GM12865 (cell line): ENCODE data around the gene IZUMO4.
"Not testable (repeated sequence)": the region's sequence is repeated elsewhere in the genome, so short reads cannot be mapped to it uniquely, and the experiment has no call there.

Experiments
- DNase-seq: peaks from one replicate; pipeline ENCODE4 v3.0.0; 2010; ENCODE audit warnings: low read depth
- H3K4me3 ChIP-seq: 2 replicates; pipeline ENCODE4 v1.5.1; 2011; ENCODE audit warnings: mild to moderate bottlenecking, low read depth, low read length, control low read depth
- TF ChIP-seq, protein P1 (sequence below): IDR thresholded peaks from 2 replicates; pipeline ENCODE4 v1.5.1; 2011; ENCODE audit warnings: low read length, control low read depth, low read depth, inconsistent platforms; ENCODE audit not compliant: insufficient read depth; ENCODE audit errors: missing control alignments

Gene IZUMO4

DNA sequence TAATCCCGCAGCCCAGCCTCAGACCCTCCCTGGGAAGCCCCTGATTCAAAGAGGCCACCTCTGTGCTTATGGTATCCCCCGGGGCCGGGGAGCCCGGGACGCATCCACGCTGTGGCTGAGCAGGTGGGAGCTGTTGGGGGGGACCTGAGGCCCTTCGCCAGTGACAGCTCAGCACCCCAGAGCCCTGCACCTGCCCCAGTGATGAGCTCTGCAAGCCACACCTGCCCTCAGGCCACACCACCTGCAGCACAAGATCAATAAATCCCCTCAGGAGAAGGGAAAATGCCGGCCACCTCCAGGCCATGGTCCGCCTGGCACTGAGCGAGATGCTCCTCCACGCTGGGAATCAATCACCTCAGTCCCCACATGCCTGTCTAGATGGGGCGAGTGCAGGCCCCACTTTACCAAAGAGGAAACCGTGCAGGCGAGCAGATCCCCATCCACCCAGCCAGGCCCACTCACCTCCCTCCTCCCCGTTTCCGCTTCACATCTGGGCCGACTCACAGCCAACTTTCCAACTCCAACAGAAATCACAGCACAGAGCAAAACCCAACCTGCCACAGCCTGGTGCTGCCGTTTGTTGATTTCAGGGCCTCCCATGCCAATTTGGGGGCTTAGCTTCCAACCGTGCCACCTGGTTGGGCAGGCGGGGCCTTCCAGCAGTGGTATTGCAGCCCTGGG, 13.4 kb upstream of the IZUMO4 start:
- TF ChIP-seq, protein P1, sequence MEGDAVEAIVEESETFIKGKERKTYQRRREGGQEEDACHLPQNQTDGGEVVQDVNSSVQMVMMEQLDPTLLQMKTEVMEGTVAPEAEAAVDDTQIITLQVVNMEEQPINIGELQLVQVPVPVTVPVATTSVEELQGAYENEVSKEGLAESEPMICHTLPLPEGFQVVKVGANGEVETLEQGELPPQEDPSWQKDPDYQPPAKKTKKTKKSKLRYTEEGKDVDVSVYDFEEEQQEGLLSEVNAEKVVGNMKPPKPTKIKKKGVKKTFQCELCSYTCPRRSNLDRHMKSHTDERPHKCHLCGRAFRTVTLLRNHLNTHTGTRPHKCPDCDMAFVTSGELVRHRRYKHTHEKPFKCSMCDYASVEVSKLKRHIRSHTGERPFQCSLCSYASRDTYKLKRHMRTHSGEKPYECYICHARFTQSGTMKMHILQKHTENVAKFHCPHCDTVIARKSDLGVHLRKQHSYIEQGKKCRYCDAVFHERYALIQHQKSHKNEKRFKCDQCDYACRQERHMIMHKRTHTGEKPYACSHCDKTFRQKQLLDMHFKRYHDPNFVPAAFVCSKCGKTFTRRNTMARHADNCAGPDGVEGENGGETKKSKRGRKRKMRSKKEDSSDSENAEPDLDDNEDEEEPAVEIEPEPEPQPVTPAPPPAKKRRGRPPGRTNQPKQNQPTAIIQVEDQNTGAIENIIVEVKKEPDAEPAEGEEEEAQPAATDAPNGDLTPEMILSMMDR: no peak
- DNase-seq: peak; percentile 83
- H3K4me3 ChIP-seq: peak overlapping the region; percentile 97

DNA sequence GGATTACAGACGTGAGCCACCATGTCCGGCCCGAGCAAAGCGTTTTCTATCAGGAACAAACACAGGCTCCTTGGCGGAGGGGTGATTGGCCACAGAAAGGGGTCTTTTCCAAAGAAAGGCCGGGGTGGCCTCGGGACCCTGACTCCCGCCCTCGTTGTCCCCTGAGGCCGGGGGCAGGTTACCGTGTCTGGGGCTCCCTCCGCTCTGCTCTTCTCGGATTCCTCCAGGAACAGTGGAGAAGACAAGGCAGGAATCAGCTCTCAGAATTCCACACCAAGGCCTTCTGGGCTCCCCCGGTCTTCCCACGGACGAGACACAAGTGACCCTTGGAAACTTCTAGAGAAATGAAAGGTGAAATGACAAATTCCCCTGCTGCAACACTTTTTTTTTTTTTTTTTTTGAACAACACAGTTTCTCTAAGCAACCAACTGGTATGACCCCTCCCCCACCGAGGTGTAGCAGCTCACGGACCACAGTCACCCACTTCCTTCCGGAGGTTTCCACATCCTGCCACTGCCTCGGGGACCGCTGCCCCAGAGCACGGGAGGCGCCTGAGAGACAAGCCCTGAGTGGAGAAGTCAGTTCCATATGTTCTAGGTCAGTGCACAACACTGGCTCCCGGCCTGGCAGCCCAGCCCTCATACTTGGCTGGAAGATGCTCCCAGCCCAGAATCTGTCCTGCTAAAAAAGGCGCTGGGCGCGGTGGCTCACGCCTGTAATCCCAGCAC, 11.6 kb upstream of the IZUMO4 start:
- peak overlapping the region; percentile 97 for H3K4me3 ChIP-seq
- peak; percentile 99 for DNase-seq
- TF ChIP-seq, protein P1: no peak

DNA sequence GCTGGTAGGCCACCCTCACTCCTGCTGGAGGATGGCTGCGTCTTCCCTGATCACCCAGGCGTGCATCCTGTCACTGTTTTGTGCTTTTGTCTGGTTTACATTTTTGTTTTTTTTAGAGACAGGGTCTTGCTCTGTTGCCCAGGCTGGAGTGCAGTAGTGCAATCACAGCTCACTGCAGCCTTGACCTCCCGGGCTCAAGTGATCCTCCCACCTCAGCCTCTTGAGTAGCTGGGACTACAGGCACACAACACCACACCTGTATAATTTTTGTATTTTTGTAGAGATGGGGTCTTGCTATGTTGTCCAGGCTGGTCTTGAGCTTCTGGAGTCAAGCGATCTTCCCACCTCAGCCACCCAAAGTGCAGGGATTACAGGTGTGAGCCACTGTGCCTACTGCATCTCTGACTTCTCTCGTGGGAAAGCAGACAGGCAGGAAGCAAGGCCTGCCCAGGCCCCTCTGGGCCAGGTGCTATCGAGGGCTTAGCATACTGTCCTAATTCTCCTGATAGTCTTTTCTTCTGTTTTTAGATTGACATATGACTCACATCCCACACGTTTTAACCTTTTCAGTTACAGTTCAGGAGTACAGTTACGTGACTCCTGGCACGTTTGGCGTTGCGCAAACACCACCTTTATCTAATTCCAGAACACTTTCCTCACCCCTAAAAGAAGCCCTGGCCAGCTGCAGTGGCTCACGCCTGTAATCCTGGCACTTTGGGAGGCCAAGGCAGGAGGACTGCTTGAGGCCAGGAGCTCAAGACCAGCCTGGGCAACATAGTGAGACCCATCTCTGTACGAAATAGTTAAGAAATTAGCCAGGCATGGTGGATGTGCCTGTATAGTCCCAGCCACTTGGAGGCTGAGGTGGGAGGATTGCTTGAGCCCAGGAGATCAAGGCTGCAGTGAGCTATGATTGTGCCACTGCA, 9.8 kb upstream of the IZUMO4 start:
- peak overlapping the region; percentile 97 for H3K4me3 ChIP-seq
- DNase-seq: peak; percentile 86

DNA sequence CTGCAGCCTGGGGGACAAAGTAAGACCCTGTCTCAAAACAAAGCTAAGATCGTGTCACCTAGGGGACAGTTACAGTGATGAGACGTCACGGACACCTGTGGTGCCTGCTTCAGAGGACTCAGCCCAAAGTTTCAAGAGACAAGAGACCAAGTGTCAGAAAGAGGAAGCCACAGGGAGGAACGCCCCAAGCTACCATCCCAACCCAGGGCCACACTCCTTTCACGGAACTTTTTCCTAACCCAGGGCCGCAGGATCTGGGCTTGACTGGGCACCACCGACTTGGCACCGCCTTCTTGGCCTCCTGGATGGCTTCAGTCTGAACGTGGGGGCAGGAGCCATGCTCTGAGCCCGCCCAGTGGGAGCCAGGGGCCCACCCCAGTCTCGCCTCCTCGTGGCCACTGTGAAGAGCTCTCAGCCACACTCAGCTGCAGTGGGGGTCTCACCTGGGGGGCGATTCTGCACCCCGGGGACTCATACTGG, 9.1 kb upstream of the IZUMO4 start:
- DNase-seq: peak; percentile 86
- H3K4me3 ChIP-seq: peak overlapping the region; percentile 97
- TF ChIP-seq, protein P1: peak; percentile 40

DNA sequence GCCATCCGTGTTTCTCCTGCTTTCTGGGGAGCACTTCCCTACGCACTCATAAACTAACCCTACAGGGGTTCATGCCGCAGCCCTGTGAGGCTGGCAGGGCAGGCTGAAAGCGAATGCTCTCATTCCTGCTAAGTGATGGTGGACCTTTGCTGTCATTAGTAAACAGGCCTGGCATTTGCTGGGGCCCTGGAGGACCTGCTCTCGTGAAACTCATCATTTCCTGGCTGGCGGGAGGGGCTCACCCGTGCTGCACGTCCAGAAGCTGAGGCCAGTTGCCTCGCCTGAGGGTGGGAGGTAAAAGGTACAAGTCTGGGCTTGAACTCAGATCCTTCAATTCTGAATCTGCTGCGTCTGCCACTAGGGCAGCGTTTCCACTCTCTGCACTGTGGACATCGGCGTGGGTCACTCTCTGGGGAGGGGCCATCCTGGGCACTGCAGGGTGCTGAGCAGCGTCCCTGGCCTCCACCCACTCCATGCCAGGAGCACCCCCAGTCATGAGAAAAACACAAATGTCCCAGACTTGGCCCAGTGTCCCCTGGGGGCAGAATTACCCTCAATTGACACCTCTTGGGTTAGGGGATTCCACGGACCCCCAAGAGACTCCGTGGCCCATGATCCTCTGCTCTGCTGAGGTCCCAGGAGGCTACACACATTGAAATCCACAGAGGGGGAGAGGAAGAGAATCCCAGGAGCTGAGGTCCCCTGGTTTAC, 7.6 kb upstream of the IZUMO4 start:
- DNase-seq: peak; percentile 91
- peak overlapping the region; percentile 89 for H3K4me3 ChIP-seq
- TF ChIP-seq, protein P1: no peak

DNA sequence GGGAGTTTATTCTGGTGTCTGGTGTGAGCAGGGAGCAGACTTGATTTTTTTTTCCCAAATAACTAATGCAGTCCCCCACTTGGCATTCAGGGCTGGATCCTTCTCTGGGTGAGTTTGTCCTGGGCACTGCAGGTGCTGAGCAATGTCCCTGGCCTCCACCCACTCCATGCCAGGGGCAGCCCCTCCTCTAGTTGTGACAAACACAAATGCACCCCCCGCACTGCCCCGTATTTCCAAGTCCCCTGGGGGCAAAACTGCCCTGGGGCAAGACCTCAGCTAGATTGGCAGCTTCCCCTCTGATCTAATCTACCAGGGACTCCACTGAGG, 7.0 kb upstream of the IZUMO4 start:
- peak overlapping the region; percentile 89 for H3K4me3 ChIP-seq
- DNase-seq: no peak

DNA sequence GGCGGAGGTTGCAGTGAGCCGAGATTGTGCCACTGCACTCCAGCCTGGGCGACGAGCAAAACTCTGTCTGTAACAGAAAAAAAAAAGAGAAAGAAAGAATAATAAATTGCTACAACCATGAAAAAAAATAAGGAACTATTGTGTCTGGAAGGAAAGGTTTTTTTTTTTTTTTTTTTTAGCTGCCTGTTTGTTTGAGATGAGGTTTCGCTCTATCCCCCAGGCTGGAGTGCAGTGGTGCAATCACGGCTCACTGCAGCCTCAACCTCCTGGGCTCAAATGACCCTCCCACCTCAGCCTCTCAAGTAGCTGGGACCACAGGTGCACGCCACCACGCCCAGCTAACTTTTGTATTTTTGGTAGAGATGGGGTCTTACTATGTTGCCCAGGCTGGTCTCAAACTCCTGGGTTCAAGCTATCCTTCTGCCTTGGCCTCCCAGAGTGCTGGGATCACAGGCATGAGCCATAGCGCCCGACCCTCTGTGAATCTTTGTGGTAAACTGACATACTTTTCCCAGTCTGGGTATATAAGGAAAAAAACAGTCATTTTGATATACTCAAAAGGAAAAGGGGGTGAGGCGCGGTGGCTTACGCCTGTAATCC, 4.7 kb upstream of the IZUMO4 start:
- not testable (repeated sequence) for DNase-seq
- peak overlapping the region; percentile 89 for H3K4me3 ChIP-seq

More for the DNA sequence above, 7.0 kb upstream of the IZUMO4 start:
- TF ChIP-seq, protein P1: no peak
